T-cell (primary cell): ENCODE measurements around the gene HSDL1. TPM values are rescaled to one million over a fixed set of nuclear protein-coding genes. Genes with fewer than 3 reads are reported as not detected.

ENCODE experiments used
- total RNA-seq, 35 experiments: library from RNA in 6 of 35; stranded (reverse) in 6 of 35; fragments of 120-200 nt in 1 of 35; gene quantifications; one replicate each; pipeline versions ENCODE4 v1.2.1 to v1.2.4 and lab custom pipeline; 2013 to 2026

The HSDL1 gene
- total RNA-seq, 5 donors from 2014 or later (not counting 1 experiment from before 2014, with no cell fraction given): 11.9 to 23.5 (median 20.4) TPM

Other genes with a start within 250 kb of the HSDL1 start
- gene MLYCD, start 246.1 kb downstream of the HSDL1 start, total RNA-seq: 10 to 100 TPM in 1 of 5 donors, 1 to 10 TPM in 4; 7.2 to 10.3 (median 9.1) TPM
- 1 to 10 TPM in 3 of 5 donors, under 1 TPM in 2; 0.41 to 2.8 (median 1.1) TPM for gene OSGIN1, start 191.9 kb downstream of the HSDL1 start, total RNA-seq
- gene NECAB2, start 176.9 kb downstream of the HSDL1 start, total RNA-seq: not detected
- not detected for gene SLC38A8, start 102.4 kb downstream of the HSDL1 start, total RNA-seq
- 100 to 1,000 TPM; 122 to 142 (median 131) TPM for gene MBTPS1, start 28.2 kb downstream of the HSDL1 start, total RNA-seq
- under 1 TPM in 2 of 5 donors, not detected in 3; 0.16 to 0.32 TPM for gene DNAAF1, start 131 bp upstream of the HSDL1 start, total RNA-seq
- gene TAF1C, start 41.9 kb upstream of the HSDL1 start, total RNA-seq: 10 to 100 TPM; 81.9 to 97.6 (median 92.8) TPM
- gene ADAD2, start 46.0 kb upstream of the HSDL1 start, total RNA-seq: under 1 TPM in 1 of 5 donors, not detected in 4; 0.25 TPM
- not detected for gene KCNG4, start 94.8 kb upstream of the HSDL1 start, total RNA-seq
- gene WFDC1, start 149.7 kb upstream of the HSDL1 start, total RNA-seq: not detected
- not detected for gene ATP2C2, start 223.4 kb upstream of the HSDL1 start, total RNA-seq